IPS-18a (cell line): Measurements from ENCODE around the gene ACTN3.
A peak's percentile ranks its signal among the peaks of the same experiment; 100 is the strongest.
"Not testable (repeated sequence)": the region's sequence is repeated elsewhere in the genome, so short reads cannot be mapped to it uniquely, and the experiment has no call there.

ENCODE experiments used
- H3K27ac ChIP-seq: one replicate; pipeline ENCODE4 v1.5.1; 2013; ENCODE audit warnings: low read length
- H3K27me3 ChIP-seq: one replicate; pipeline ENCODE4 v1.6.1; 2013; ENCODE audit warnings: mild to moderate bottlenecking, low read length; ENCODE audit not compliant: control insufficient read depth, insufficient read depth
- H3K36me3 ChIP-seq: one replicate; pipeline ENCODE4 v1.6.1; 2013; ENCODE audit warnings: low read depth, low read length; ENCODE audit not compliant: control insufficient read depth
- H3K4me1 ChIP-seq: one replicate; pipeline ENCODE4 v1.6.1; 2013; ENCODE audit warnings: low read depth, low read length; ENCODE audit not compliant: control insufficient read depth
- H3K4me3 ChIP-seq: one replicate; pipeline ENCODE4 v1.5.1; 2013; ENCODE audit warnings: low read length
- H3K9ac ChIP-seq: one replicate; pipeline ENCODE4 v1.6.1; 2013; ENCODE audit warnings: mild to moderate bottlenecking, low read length, moderate library complexity
- H3K9me3 ChIP-seq: one replicate; pipeline ENCODE4 v1.6.1; 2013; ENCODE audit warnings: low read depth, low read length; ENCODE audit not compliant: control insufficient read depth

The ACTN3 gene

GRCh38 chr11:66591175-66591574 is 44.5 kb downstream of the ACTN3 start:
- no peak overlapping the region for H3K27ac ChIP-seq

GRCh38 chr11:66592457-66593302 is 46.0 kb downstream of the ACTN3 start, which contains the start of the genes CCDC87 and CCS:
TSS of gene CCDC87 (minus strand) at chr11:66593063. CDS start at chr11:66593015, 48 bp downstream.
TSS of gene CCS (plus strand) at chr11:66593185. CDS start at chr11:66593262, 77 bp downstream.
- no peaks in the 10 kb centered on the region for H3K9me3 ChIP-seq
- H3K4me3 ChIP-seq = peak within 1 kb of the TSS; percentile 75
- H3K27me3 ChIP-seq = no peaks in the 10 kb centered on the region
- peak within 1 kb of the TSS; percentile 63 for H3K9ac ChIP-seq
- H3K27ac ChIP-seq = no peak within 1 kb of the TSS
- peaks cover 13% of the 10 kb centered on the region for H3K4me1 ChIP-seq
- no peaks in the 10 kb centered on the region for H3K36me3 ChIP-seq

More at GRCh38 chr11:66591175-66591574, 44.5 kb downstream of the ACTN3 start:
- no peaks in the 10 kb centered on the region for H3K36me3 ChIP-seq
- H3K27me3 ChIP-seq = no peaks in the 10 kb centered on the region
- H3K9ac ChIP-seq = no peak overlapping the region
- no peaks in the 10 kb centered on the region for H3K9me3 ChIP-seq
- peaks cover 13% of the 10 kb centered on the region for H3K4me1 ChIP-seq
- no peak overlapping the region for H3K4me3 ChIP-seq

GRCh38 chr11:66593303-66593635 is 46.6 kb downstream of the ACTN3 start:
- no peak overlapping the region for H3K27ac ChIP-seq

GRCh38 chr11:66593650-66594049 is 46.9 kb downstream of the ACTN3 start:
- Histone ChIP-seq H3K27me3 (no peaks in the 10 kb centered on the region), H3K9ac (peak overlapping the region; percentile 63), H3K9me3 (no peaks in the 10 kb centered on the region), H3K27ac (no peak overlapping the region), H3K4me3 (peak overlapping the region; percentile 75), H3K4me1 (peaks cover 13% of the 10 kb centered on the region), H3K36me3 (no peaks in the 10 kb centered on the region)

More at GRCh38 chr11:66593303-66593635, 46.6 kb downstream of the ACTN3 start:
- Histone ChIP-seq H3K9me3 (no peaks in the 10 kb centered on the region), H3K36me3 (no peaks in the 10 kb centered on the region), H3K27me3 (no peaks in the 10 kb centered on the region), H3K4me3 (peak overlapping the region; percentile 75), H3K4me1 (peaks cover 13% of the 10 kb centered on the region), H3K9ac (peak overlapping the region; percentile 63)

GRCh38 chr11:66595245-66595904 is 48.7 kb downstream of the ACTN3 start:
- peaks cover 13% of the 10 kb centered on the region for H3K4me1 ChIP-seq
- H3K27ac ChIP-seq = no peak overlapping the region
- H3K4me3 ChIP-seq = no peak overlapping the region
- peaks cover 8% of the 10 kb centered on the region for H3K36me3 ChIP-seq
- H3K9me3 ChIP-seq = no peaks in the 10 kb centered on the region
- H3K27me3 ChIP-seq = no peaks in the 10 kb centered on the region
- no peak overlapping the region for H3K9ac ChIP-seq

GRCh38 chr11:66598993-66599392 is 52.3 kb downstream of the ACTN3 start:
- no peaks in the 10 kb centered on the region for H3K9me3 ChIP-seq

GRCh38 chr11:66600219-66600618 is 53.5 kb downstream of the ACTN3 start:
- Histone ChIP-seq H3K36me3 (peaks cover 17% of the 10 kb centered on the region), H3K4me1 (no peaks in the 10 kb centered on the region), H3K27ac (no peak overlapping the region), H3K9ac (no peak overlapping the region), H3K27me3 (no peaks in the 10 kb centered on the region), H3K4me3 (no peak overlapping the region), H3K9me3 (no peaks in the 10 kb centered on the region)

More at GRCh38 chr11:66598993-66599392, 52.3 kb downstream of the ACTN3 start:
- Histone ChIP-seq H3K27me3 (no peaks in the 10 kb centered on the region), H3K4me3 (no peak overlapping the region), H3K36me3 (peaks cover 8% of the 10 kb centered on the region), H3K9ac (no peak overlapping the region), H3K27ac (no peak overlapping the region), H3K4me1 (no peaks in the 10 kb centered on the region)

GRCh38 chr11:66600631-66601233 is 54.0 kb downstream of the ACTN3 start:
- no peaks in the 10 kb centered on the region for H3K4me1 ChIP-seq
- no peak overlapping the region for H3K9ac ChIP-seq
- no peak overlapping the region for H3K27ac ChIP-seq
- no peaks in the 10 kb centered on the region for H3K27me3 ChIP-seq
- H3K9me3 ChIP-seq = no peaks in the 10 kb centered on the region
- H3K36me3 ChIP-seq = peaks cover 21% of the 10 kb centered on the region
- H3K4me3 ChIP-seq = no peak overlapping the region

- Histone ChIP-seq H3K36me3 (peaks cover 31% of the 10 kb centered on the region), H3K4me1 (no peaks in the 10 kb centered on the region), H3K27ac (no peak overlapping the region), H3K27me3 (no peaks in the 10 kb centered on the region), H3K9me3 (no peaks in the 10 kb centered on the region), H3K9ac (no peak overlapping the region), H3K4me3 (no peak overlapping the region)
These were observed 56.4 kb downstream of the ACTN3 start for GRCh38 chr11:66603072-66603471.

GRCh38 chr11:66604155-66604554 is 57.5 kb downstream of the ACTN3 start:
- Histone ChIP-seq H3K4me3 (no peak overlapping the region), H3K36me3 (peaks cover 27% of the 10 kb centered on the region), H3K27ac (no peak overlapping the region)

GRCh38 chr11:66606608-66607007 is 59.9 kb downstream of the ACTN3 start:
- H3K4me1 ChIP-seq, H3K9me3 ChIP-seq, H3K27ac ChIP-seq, H3K27me3 ChIP-seq, H3K4me3 ChIP-seq, H3K9ac ChIP-seq: not testable (repeated sequence)
- H3K36me3 ChIP-seq = peaks cover 24% of the 10 kb centered on the region

More at GRCh38 chr11:66604155-66604554, 57.5 kb downstream of the ACTN3 start:
- H3K4me1 ChIP-seq = no peaks in the 10 kb centered on the region
- H3K9ac ChIP-seq = no peak overlapping the region
- H3K9me3 ChIP-seq = no peaks in the 10 kb centered on the region
- no peaks in the 10 kb centered on the region for H3K27me3 ChIP-seq
